Thoracic aorta (tissue), 2 donors: ENCODE measurements around the gene KIF11. TPM values are rescaled to one million over a fixed set of nuclear protein-coding genes. Genes with fewer than 3 reads are reported as not detected.

Experiments used
- ATAC-seq: fragments of 150-250 bp; one replicate; pipeline ENCODE4 v1.8.0; 2017; ENCODE audit warnings: low read depth; ENCODE audit not compliant: insufficient number of reproducible peaks, low FRiP score
- DNase-seq: peaks from one replicate; pipeline ENCODE4 v3.0.0-alpha.2; 2020; ENCODE audit warnings: low spot score
- H3K27ac ChIP-seq, 2 donors: fragments of 200-600 bp; sonication (generic); 1 replicate in 1 of 2; 2 replicates in 1 of 2; pipeline ENCODE4 v1.5.1; 2016; ENCODE audit warnings: mild to moderate bottlenecking in 2 of 2, moderate library complexity in 2 of 2
- H3K27me3 ChIP-seq: fragments of 200-600 bp; sonication (generic); replicated peaks from 2 replicates; pipeline ENCODE4 v1.6.0; 2016; ENCODE audit warnings: mild to moderate bottlenecking; ENCODE audit not compliant: insufficient read depth
- H3K36me3 ChIP-seq: fragments of 200-600 bp; sonication (generic); one replicate; pipeline ENCODE4 v1.5.1; 2016
- H3K4me1 ChIP-seq, 2 donors: fragments of 200-600 bp; sonication (generic); 1 replicate in 1 of 2; 2 replicates in 1 of 2; pipeline versions ENCODE4 v1.5.1 to v1.6.0; 2016; ENCODE audit warnings: low read depth in 2 of 2, mild to moderate bottlenecking in 1 of 2; ENCODE audit not compliant: control insufficient read depth in 1 of 2
- H3K4me3 ChIP-seq: fragments of 200-600 bp; sonication (generic); 2 replicates; pipeline ENCODE4 v1.5.1; 2016; ENCODE audit warnings: mild to moderate bottlenecking
- H3K9me3 ChIP-seq: fragments of 200-600 bp; sonication (generic); 2 replicates; pipeline ENCODE4 v1.5.1; 2016
- total RNA-seq, 2 donors: library from RNA; depleted of rRNA; stranded (reverse); fragments of >200 nt; gene quantifications; one replicate each; pipeline versions ENCODE4 v1.1.0 to v1.2.3, GENCODE V29; 2016
- TF ChIP-seq, protein P1 (sequence below): fragments of 200-600 bp; sonication (generic); IDR thresholded peaks from one replicate; pipeline ENCODE4 v1.5.1; 2019; ENCODE audit warnings: antibody characterized with exemption

Gene KIF11
- total RNA-seq, 2 donors from 2014 or later, result 0.81 to 1.9 TPM

DNA sequence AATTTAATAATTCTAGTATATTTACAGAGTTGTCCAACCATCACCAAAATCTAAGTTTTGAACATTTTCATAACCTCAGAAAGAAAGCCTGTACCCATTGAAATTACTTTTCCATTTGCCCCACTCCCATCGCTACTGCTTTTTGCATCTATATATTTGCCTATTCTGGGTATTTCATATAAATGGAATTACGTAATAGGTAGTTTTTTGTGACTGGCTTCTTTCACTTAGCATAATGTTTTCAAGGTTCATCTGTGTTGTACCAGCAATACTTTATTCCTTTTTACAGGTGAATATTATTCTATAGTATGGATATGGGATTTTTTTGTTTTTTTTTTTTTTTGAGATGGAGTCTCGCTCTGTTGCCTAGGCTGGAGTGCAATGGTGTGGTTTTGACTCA lies 22.6 kb downstream of the KIF11 start:
- H3K4me3 ChIP-seq, result no peak overlapping the region
- DNase-seq (no peak), ATAC-seq (no peak)
- no peaks in the 10 kb centered on the region for H3K36me3 ChIP-seq
- TF ChIP-seq, protein P1, sequence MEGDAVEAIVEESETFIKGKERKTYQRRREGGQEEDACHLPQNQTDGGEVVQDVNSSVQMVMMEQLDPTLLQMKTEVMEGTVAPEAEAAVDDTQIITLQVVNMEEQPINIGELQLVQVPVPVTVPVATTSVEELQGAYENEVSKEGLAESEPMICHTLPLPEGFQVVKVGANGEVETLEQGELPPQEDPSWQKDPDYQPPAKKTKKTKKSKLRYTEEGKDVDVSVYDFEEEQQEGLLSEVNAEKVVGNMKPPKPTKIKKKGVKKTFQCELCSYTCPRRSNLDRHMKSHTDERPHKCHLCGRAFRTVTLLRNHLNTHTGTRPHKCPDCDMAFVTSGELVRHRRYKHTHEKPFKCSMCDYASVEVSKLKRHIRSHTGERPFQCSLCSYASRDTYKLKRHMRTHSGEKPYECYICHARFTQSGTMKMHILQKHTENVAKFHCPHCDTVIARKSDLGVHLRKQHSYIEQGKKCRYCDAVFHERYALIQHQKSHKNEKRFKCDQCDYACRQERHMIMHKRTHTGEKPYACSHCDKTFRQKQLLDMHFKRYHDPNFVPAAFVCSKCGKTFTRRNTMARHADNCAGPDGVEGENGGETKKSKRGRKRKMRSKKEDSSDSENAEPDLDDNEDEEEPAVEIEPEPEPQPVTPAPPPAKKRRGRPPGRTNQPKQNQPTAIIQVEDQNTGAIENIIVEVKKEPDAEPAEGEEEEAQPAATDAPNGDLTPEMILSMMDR, result no peak
- no peaks in the 10 kb centered on the region for H3K9me3 ChIP-seq
- no peaks in the 10 kb centered on the region for H3K27me3 ChIP-seq
- H3K27ac ChIP-seq, result no peak overlapping the region
- H3K4me1 ChIP-seq, result no peaks in the 10 kb centered on the region

DNA sequence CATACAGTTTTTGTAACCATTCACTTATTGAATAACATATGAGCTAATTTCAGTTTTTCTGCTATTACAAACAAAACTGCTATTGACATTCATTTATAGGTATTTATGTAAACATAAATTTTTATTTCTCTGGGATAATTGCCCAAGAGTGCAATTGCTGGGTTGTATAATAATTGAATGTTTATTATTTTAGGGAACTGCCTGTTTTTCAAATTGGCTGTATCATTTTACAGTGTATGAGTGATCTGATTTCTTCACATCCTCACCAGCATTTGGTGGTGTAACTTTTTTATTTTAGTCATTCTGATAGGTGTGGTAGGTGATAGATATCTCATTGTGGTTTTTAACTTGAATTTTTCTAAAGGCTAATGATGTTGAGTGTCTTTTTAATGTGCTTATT lies 26.4 kb downstream of the KIF11 start:
- Histone ChIP-seq H3K27me3 (no peaks in the 10 kb centered on the region), H3K9me3 (no peaks in the 10 kb centered on the region), H3K27ac (no peak overlapping the region), H3K4me1 (no peaks in the 10 kb centered on the region), H3K4me3 (no peak overlapping the region), H3K36me3 (no peaks in the 10 kb centered on the region)
- ATAC-seq, result no peak
- TF ChIP-seq, protein P1, result no peak
- DNase-seq, result no peak

DNA sequence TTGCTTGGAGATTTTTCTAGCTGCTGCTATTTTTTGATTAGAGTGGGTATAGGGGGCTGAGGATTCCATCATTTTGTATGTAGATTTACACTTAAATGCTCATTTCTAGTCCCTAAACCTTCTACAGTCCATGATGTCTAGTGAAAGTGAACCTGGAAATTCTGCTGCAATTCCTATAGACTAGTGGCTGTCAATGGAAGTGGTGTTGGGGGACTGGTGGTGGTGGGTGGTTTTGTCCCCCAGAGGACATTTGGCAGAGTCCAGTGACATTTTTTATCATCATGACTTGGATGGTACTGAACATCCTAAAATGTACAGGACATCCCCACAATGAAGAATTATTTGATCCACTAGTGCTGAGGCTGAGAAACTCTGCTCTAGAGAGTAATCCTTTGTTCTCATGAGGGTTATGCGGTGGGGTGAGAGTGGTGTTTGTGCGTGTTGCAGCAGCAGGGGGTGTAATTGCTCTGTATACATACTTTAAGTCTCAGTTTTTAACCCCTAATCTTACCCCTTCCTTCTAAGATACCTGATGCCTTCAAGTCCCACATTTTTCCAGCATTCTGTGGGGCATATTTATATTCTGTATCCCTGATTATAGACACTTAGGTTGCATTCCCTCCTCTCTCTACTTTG lies 35.0 kb downstream of the KIF11 start:
- no peaks in the 10 kb centered on the region for H3K9me3 ChIP-seq
- no peaks in the 10 kb centered on the region for H3K27me3 ChIP-seq
- no peak overlapping the region for H3K27ac ChIP-seq
- ATAC-seq, result no peak
- no peak overlapping the region for H3K4me3 ChIP-seq
- TF ChIP-seq, protein P1, result no peak
- no peaks in the 10 kb centered on the region for H3K4me1 ChIP-seq
- no peak for DNase-seq
- no peaks in the 10 kb centered on the region for H3K36me3 ChIP-seq

DNA sequence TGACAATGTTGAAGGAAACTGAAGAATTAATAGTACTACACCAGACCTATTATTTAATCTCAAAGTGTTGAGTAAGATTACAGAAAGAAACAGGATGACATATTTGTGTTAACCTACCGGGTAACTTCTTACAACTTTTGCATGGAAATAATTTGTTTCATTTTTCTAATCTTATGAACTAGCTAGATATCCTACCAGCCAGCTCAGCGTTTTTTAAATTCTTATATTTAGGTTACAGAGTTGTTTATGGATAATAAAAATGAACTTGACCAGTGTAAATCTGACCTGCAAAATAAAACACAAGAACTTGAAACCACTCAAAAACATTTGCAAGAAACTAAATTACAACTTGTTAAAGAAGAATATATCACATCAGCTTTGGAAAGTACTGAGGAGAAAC lies 37.0 kb downstream of the KIF11 start:
- H3K27me3 ChIP-seq, result no peaks in the 10 kb centered on the region
- no peak overlapping the region for H3K4me3 ChIP-seq
- H3K27ac ChIP-seq, result no peak overlapping the region
- H3K36me3 ChIP-seq, result no peaks in the 10 kb centered on the region
- no peaks in the 10 kb centered on the region for H3K9me3 ChIP-seq
- H3K4me1 ChIP-seq, result no peaks in the 10 kb centered on the region
- DNase-seq, result no peak
- TF ChIP-seq, protein P1, result no peak
- no peak for ATAC-seq

DNA sequence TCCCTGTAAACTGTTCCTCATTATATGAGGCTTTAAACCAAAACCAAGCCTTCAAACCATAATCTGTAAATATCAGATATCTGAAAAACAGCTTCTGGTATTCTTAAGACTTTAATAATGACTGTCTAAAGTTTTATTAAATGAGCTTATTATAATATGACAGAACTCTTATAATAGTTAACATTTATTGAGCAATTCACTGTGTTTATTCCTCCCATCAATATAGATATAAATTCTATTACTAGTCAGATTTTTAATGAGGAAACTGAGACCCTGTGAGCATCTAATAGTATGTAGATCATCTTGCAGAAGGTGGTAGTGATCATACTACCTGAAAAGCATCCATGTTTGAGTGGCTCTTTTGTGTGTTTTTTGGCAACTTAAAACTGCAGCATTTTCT lies 45.1 kb downstream of the KIF11 start:
- H3K4me1 ChIP-seq, result no peaks in the 10 kb centered on the region

More for the DNA sequence above, 45.1 kb downstream of the KIF11 start:
- Histone ChIP-seq H3K4me3 (no peak overlapping the region), H3K27ac (no peak overlapping the region), H3K27me3 (no peaks in the 10 kb centered on the region), H3K36me3 (no peaks in the 10 kb centered on the region), H3K9me3 (no peaks in the 10 kb centered on the region)
- ATAC-seq (no peak), DNase-seq (no peak)
- TF ChIP-seq, protein P1, result no peak
